Parathyroid adenoma (tissue), 2 donors: ENCODE measurements around the gene R3HDM1.

Experiments
- H2AFZ ChIP-seq: fragments of 300-600 bp; sonication (generic); one replicate; pipeline ENCODE4 v1.7.0; 2017; ENCODE audit warnings: antibody characterized with exemption, mild to moderate bottlenecking
- H3K27ac ChIP-seq: fragments of 300-600 bp; sonication (generic); one replicate; pipeline ENCODE4 v1.7.0; 2017
- H3K27me3 ChIP-seq: fragments of 300-600 bp; sonication (generic); one replicate; pipeline ENCODE4 v1.7.0; 2017; ENCODE audit warnings: low read length; ENCODE audit not compliant: control insufficient read depth, insufficient read depth
- H3K36me3 ChIP-seq: fragments of 300-600 bp; sonication (generic); one replicate; pipeline ENCODE4 v1.7.0; 2017; ENCODE audit warnings: low read length; ENCODE audit not compliant: control insufficient read depth, insufficient read depth
- H3K4me1 ChIP-seq: fragments of 300-600 bp; sonication (generic); one replicate; pipeline ENCODE4 v1.7.0; 2017; ENCODE audit warnings: control low read depth
- H3K4me2 ChIP-seq: fragments of 300-600 bp; sonication (generic); one replicate; pipeline ENCODE4 v1.7.0; 2017; ENCODE audit warnings: low read length
- H3K4me3 ChIP-seq: fragments of 300-600 bp; sonication (generic); one replicate; pipeline ENCODE4 v1.7.0; 2017; ENCODE audit warnings: low read depth, low read length
- H3K79me2 ChIP-seq: fragments of 300-600 bp; sonication (generic); one replicate; pipeline ENCODE4 v1.7.0; 2017; ENCODE audit warnings: control low read depth
- H3K9ac ChIP-seq: fragments of 300-600 bp; sonication (generic); one replicate; pipeline ENCODE4 v1.7.0; 2017; ENCODE audit warnings: mild to moderate bottlenecking
- H3K9me3 ChIP-seq: fragments of 300-600 bp; sonication (generic); one replicate; pipeline ENCODE4 v1.7.0; 2017; ENCODE audit warnings: low read length; ENCODE audit not compliant: control insufficient read depth
- CTCF ChIP-seq: fragments of 300-600 bp; sonication (generic); IDR thresholded peaks from one replicate; pipeline ENCODE4 v1.7.0; 2017; ENCODE audit warnings: antibody characterized with exemption, mild to moderate bottlenecking
- donor health status: primary hyperparathyroidism.

The R3HDM1 gene

GRCh38 chr2:135762530-135762929 is 231.2 kb downstream of the R3HDM1 start:
- H3K9me3 ChIP-seq, result no peaks in the 10 kb centered on the region
- H3K36me3 ChIP-seq, result peaks cover under 1% of the 10 kb centered on the region
- no peak overlapping the region for H2AFZ ChIP-seq
- H3K4me3 ChIP-seq, result no peak overlapping the region
- no peaks in the 10 kb centered on the region for H3K27me3 ChIP-seq
- H3K4me1 ChIP-seq, result no peaks in the 10 kb centered on the region
- no peak overlapping the region for H3K27ac ChIP-seq
- no peak overlapping the region for H3K9ac ChIP-seq
- peaks cover 22% of the 10 kb centered on the region for H3K79me2 ChIP-seq
- TF ChIP-seq CTCF, result no peak
- no peak overlapping the region for H3K4me2 ChIP-seq

GRCh38 chr2:135768863-135769262 is 237.6 kb downstream of the R3HDM1 start:
- Histone ChIP-seq H3K9ac (no peak overlapping the region), H3K36me3 (no peaks in the 10 kb centered on the region), H3K27ac (no peak overlapping the region), H3K4me3 (no peak overlapping the region), H3K79me2 (peaks cover 10% of the 10 kb centered on the region), H2AFZ (no peak overlapping the region), H3K27me3 (no peaks in the 10 kb centered on the region), H3K9me3 (no peaks in the 10 kb centered on the region), H3K4me2 (no peak overlapping the region), H3K4me1 (no peaks in the 10 kb centered on the region)
- no peak for TF ChIP-seq CTCF

- H3K4me3 ChIP-seq, result no peak overlapping the region
- no peak overlapping the region for H3K4me2 ChIP-seq
- no peaks in the 10 kb centered on the region for H3K4me1 ChIP-seq
- no peaks in the 10 kb centered on the region for H3K36me3 ChIP-seq
- no peak for TF ChIP-seq CTCF
- H3K9me3 ChIP-seq, result no peaks in the 10 kb centered on the region
- peaks cover 4% of the 10 kb centered on the region for H3K79me2 ChIP-seq
- H3K9ac ChIP-seq, result no peak overlapping the region
- H2AFZ ChIP-seq, result no peak overlapping the region
- H3K27me3 ChIP-seq, result no peaks in the 10 kb centered on the region
- H3K27ac ChIP-seq, result no peak overlapping the region
Measured at GRCh38 chr2:135773319-135773718, 242.0 kb downstream of the R3HDM1 start.

- no peak overlapping the region for H3K9ac ChIP-seq
- TF ChIP-seq CTCF, result no peak
- no peak overlapping the region for H3K27ac ChIP-seq
- H3K4me1 ChIP-seq, result no peaks in the 10 kb centered on the region
- no peaks in the 10 kb centered on the region for H3K27me3 ChIP-seq
- H2AFZ ChIP-seq, result no peak overlapping the region
- H3K9me3 ChIP-seq, result no peaks in the 10 kb centered on the region
- no peak overlapping the region for H3K4me3 ChIP-seq
- peaks cover 2% of the 10 kb centered on the region for H3K79me2 ChIP-seq
- H3K4me2 ChIP-seq, result no peak overlapping the region
- no peaks in the 10 kb centered on the region for H3K36me3 ChIP-seq
Measured at GRCh38 chr2:135773917-135774316, 242.6 kb downstream of the R3HDM1 start.
